Lower leg skin (tissue), 4 donors: ENCODE measurements around the gene TPH2. TPM values are rescaled to one million over a fixed set of nuclear protein-coding genes. Genes with fewer than 3 reads are reported as not detected.
A peak's percentile ranks its signal among the peaks of the same experiment; 100 is the strongest.

Experiments
- DNase-seq, 2 donors: peaks; one replicate each; pipeline ENCODE4 v3.0.0-alpha.2; 2019; ENCODE audit warnings: low spot score in 2 of 2
- H3K4me3 ChIP-seq: fragments of 200-600 bp; sonication (generic); 2 replicates; pipeline ENCODE4 v1.5.1; 2017; ENCODE audit warnings: mild to moderate bottlenecking, low read depth; ENCODE audit not compliant: poor library complexity, severe bottlenecking
- POLR2A ChIP-seq, 2 donors: fragments of 450-650 bp; IDR thresholded peaks; one replicate each; pipeline ENCODE4 v1.6.1; 2016 to 2017; ENCODE audit warnings: antibody characterized with exemption in 2 of 2, mild to moderate bottlenecking in 1 of 2, moderate library complexity in 1 of 2
- WGBS, 2 donors: methylation state at CpG; one replicate each; pipeline ENCODE4 v1.1.5; 2018; 5-methylcytosine and 5-hydroxymethylcytosine counted together
- intact Hi-C: fragments of 100-400 bp; cut with DNase I; formaldehyde crosslinking; loops from one replicate; pipeline ENCODE4 v1.15.0; 2023; ENCODE audit warnings: low total_unique reads
- total RNA-seq, 4 donors: library from RNA; depleted of rRNA; stranded (reverse); fragments of >200 nt; gene quantifications; one replicate each; pipeline ENCODE4 v1.1.0, GENCODE V29; 2016
- TF ChIP-seq, protein P1 (sequence below), 3 donors: fragments of 450-650 bp; IDR thresholded peaks; one replicate each; pipeline ENCODE4 v1.5.1; 2016; ENCODE audit warnings: antibody characterized with exemption in 3 of 3, mild to moderate bottlenecking in 3 of 3, moderate library complexity in 2 of 3

The TPH2 gene
- total RNA-seq, 4 donors from 2014 or later, result not detected

DNA sequence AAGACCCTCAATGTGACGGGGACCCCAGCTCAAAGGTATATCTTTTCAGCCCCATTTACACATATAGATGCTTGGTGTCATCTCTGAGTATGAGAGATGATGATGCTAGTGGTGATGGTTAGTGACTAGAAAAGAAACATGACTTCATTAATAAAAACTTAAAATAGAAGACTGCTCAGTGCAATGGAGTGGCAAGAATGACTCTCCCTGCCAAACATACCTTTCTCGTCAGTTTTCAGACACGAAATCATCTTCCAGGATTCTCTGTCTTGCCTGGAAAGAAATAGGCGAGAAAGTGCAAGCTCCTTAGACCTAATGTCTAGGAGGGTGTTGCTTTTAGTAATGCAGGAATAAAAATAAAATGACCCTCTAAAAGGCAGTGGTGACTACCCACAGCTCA is 71.7 kb downstream of the TPH2 start:
- intact Hi-C loops, result no loop called here
- WGBS, 2 donors, result 44 to 45% methylated on average over 4 of the region's 4 CpGs
- no peak overlapping the region for H3K4me3 ChIP-seq
- DNase-seq, result no peak
- TF ChIP-seq, protein P1, sequence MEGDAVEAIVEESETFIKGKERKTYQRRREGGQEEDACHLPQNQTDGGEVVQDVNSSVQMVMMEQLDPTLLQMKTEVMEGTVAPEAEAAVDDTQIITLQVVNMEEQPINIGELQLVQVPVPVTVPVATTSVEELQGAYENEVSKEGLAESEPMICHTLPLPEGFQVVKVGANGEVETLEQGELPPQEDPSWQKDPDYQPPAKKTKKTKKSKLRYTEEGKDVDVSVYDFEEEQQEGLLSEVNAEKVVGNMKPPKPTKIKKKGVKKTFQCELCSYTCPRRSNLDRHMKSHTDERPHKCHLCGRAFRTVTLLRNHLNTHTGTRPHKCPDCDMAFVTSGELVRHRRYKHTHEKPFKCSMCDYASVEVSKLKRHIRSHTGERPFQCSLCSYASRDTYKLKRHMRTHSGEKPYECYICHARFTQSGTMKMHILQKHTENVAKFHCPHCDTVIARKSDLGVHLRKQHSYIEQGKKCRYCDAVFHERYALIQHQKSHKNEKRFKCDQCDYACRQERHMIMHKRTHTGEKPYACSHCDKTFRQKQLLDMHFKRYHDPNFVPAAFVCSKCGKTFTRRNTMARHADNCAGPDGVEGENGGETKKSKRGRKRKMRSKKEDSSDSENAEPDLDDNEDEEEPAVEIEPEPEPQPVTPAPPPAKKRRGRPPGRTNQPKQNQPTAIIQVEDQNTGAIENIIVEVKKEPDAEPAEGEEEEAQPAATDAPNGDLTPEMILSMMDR (IDR thresholded peaks at IDR 0.05), result no peak
- no peak for TF ChIP-seq POLR2A (IDR thresholded peaks at IDR 0.05)

DNA sequence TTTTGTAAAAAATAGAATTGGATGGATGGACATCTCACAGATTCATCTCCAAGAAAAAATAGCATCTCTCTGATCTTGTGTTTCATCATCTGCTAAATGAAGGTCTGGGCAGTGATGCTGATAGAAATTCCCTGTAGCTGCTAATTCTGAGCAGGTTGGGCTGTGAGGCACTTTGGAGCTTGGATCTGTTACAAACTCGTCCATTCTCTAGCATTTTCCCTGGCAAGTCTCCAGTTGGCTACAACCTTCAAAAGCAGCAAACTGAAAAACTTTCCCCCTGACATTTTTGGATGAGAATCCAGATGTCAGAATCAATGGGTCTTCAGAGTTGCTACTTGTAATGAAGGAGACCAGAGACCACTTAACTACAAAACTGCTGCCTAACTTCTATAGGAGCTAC is 72.7 kb downstream of the TPH2 start:
- intact Hi-C loops, result no loop called here
- DNase-seq, result no peak
- no peak overlapping the region for H3K4me3 ChIP-seq
- TF ChIP-seq, protein P1 (IDR thresholded peaks at IDR 0.05), result no peak
- no peak for TF ChIP-seq POLR2A (IDR thresholded peaks at IDR 0.05)
- WGBS, 2 donors, result 12 to 17% methylated on average over 1 of the region's 1 CpG

DNA sequence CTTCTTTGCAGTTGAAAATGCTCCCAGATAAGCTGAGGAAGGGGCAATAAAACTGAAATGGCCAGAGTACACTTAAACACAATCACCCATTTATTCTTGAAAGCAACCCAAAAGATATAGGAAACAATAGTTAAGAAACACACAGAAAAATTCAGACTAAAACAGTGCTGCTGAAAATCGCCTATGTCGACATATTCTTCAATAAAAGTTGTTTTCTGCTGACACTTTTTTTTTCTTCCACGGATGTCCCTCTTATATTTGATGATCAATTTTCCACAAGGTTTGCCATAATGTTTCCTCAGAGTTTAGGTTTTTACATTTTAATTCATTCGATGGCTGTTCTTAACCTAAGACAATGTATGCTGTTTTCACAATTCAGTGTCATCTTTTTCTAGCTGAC is 74.2 kb downstream of the TPH2 start:
- intact Hi-C loops, result no loop called here
- no peak for DNase-seq
- 67 to 78% methylated on average over 4 of the region's 4 CpGs for WGBS, 2 donors
- TF ChIP-seq POLR2A (IDR thresholded peaks at IDR 0.05), result no peak
- TF ChIP-seq, protein P1 (IDR thresholded peaks at IDR 0.05), result no peak
- H3K4me3 ChIP-seq, result no peak overlapping the region

DNA sequence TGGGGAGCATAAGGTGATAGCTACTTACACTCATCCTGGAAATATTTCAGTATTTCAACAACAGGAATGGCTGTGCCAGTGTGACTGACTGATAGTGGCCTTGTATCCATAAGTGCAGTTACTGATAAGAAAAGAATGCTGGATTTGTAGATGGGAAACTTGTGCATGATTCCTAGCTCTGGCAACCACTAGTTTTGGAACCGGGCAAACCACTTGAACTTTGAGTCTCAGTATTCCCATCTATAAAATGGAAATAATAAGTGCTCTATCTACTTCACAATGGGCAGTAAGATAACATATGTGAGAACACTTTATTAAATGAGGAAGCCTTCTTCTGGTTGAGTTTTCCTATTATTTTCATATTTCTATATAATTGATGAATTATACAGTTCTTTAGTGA is 77.2 kb downstream of the TPH2 start:
- no peak for DNase-seq
- 84 to 96% methylated on average over 1 of the region's 1 CpG for whole genome bisulfite sequencing, 2 donors
- no peak overlapping the region for H3K4me3 ChIP-seq
- no peak for TF ChIP-seq POLR2A (IDR thresholded peaks at IDR 0.05)
- TF ChIP-seq, protein P1 (IDR thresholded peaks at IDR 0.05), result no peak
- intact Hi-C loops, result no loop called here

DNA sequence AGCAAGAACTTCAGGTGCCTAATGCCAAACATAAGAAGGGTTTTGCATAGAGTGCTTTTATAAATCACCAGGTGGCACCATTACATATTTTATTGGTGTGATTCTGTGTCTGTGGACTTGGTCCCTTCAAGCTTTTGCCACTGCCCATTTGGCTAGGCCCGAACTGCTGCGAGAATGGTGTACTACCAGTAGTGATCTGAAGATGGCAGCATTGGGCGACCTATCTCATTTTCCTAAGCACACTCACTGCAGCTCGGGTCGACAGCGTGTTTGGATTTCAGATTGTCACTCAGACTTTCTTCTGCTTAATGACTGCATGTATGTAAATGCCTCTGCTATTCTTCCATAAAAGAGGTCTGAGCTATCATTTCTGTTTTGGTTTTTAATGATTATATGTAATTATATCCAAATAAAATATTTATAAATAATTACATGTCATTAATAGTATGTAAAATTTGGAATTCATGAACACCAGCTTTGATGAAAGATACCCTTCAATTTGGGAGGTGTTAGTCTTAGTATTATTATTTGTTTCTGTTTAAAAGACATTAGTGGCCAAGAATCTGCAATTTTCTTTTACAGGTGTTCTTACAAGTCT is 78.5 kb downstream of the TPH2 start:
- no peak overlapping the region for H3K4me3 ChIP-seq
- TF ChIP-seq, protein P1 (IDR thresholded peaks at IDR 0.05), result no peak
- no peak for TF ChIP-seq POLR2A (IDR thresholded peaks at IDR 0.05)
- DNase-seq, result peak; percentile 40 to 87
- WGBS, 2 donors, result 1 to 2% methylated on average over 6 of the region's 6 CpGs
- intact Hi-C loops, result no loop called here

DNA sequence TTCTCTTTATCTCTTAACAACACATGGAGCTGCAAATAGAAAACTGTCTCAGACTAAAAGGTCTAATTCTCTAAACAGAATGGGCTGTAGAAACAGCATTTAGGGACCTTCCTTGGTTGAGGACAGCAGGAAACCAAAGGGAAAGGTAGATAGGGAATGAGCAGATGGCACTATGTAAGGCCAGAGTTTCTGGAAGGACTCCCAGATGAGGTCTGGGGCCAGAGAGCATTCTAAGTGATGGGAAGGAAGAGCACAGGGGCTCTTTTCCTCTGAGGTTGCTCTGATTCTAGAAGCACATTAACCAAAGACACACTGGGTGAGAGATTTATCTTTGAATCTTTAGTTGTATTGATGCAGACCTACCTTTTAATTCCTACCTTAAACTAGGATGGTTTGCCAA is 79.4 kb downstream of the TPH2 start:
- DNase-seq, result no peak
- intact Hi-C loops, result no loop called here
- TF ChIP-seq POLR2A (IDR thresholded peaks at IDR 0.05), result no peak
- TF ChIP-seq, protein P1 (IDR thresholded peaks at IDR 0.05), result no peak
- no peak overlapping the region for H3K4me3 ChIP-seq
